ENCODE data around the gene LCN15.
"Not testable (repeated sequence)": the region's sequence is repeated elsewhere in the genome, so short reads cannot be mapped to it uniquely, and the experiment has no call there.

Gene LCN15

DNA sequence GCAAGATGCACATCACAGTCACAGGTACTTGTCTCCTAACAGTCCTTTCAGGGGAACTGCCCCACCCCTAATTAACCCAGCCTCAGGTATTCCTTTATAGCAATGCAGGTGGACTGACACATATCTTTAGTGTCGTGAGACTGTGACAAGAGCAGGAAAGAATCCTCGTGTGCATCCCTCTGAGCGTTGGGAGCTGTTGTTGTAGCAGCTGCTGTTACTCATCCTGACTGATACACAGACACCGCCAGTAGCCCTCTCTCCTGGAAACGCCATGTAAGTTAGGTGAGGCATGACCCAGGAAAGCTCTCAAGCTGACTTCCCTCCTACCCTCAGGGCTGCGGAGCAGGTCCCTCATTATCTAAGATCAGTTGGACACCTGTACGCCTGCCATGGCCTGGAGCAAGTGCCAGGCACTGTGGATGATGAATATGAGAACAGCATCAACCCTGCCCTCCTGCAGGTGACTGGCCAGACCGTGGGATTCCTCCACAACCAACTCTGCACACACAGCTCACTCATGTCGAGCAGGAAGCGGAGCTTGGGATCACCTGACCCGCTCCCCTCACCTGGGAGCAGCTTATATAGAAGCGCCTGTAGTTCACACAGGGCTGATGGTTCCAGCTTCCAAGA is 10.2 kb upstream of the LCN15 start:
- no peak for DNase-seq
- TF ChIP-seq POLR2A (IDR thresholded peaks at IDR 0.05; ENCODE audit: low read length) (no peak), GATA1 (IDR thresholded peaks at IDR 0.05; ENCODE audit: low read depth, low read length) (no peak)

DNA sequence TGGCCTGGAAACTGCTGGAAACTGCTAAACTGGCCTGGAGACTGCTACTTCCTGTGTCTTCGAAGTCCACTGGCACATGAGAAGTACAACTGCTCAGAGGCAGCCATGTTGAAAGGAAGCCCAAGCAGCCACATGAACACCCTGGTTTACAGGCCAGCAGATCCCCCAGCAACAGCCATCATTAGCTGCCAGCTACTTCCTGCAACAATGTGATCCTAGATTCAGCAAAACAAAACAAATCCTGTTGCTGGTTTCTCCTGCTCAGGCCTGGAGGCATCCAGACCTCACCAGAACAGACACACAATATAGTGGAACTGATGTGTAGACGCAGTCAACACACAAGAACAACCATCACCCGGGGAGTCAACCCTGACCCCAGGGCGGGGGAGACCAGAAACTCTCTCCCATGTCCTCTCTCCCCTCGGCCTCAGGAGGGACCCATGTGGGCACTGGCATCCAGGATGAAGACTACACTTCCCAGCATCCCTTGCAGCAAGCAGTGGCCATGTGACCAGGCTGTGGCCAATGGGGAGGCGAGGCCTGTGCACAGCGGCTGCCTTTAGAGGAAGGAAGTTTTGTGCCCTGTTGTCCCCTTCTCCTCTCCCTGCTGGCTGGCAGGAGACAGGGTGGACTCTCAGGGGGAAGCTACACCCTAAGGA is 9.2 kb upstream of the LCN15 start:
- peak; percentile 29 to 53 for DNase-seq
- TF ChIP-seq POLR2A (IDR thresholded peaks at IDR 0.05; ENCODE audit: low read length) = no peak
- TF ChIP-seq GATA1 (IDR thresholded peaks at IDR 0.05; ENCODE audit: low read depth, low read length) = no peak

DNA sequence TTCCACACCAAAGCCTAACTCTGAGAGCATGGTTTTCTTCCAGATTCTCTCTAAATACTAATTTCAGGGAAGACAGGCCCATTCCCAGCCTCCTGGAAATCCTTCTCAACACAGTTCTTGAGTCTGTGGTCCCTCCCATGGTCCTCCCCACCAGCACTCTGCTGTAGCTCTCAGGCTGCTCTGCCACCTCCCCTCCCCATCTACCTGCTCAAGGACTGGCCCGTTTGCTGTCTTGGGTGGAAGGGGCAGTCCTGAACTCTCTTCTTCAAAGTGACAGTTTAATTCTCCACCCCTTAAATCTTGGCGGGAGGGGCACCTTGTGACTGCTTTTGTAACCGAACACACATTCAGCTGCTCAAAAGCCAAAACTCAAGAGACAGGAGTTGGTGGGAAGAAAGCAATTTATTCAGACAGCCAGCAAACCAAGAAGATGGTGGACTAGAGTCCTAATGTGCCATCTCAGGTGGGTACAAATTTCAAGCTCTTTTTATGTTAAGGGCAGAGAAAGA is 7.6 kb upstream of the LCN15 start:
- peak in 1 of 2 experiments; percentile 42 for DNase-seq

DNA sequence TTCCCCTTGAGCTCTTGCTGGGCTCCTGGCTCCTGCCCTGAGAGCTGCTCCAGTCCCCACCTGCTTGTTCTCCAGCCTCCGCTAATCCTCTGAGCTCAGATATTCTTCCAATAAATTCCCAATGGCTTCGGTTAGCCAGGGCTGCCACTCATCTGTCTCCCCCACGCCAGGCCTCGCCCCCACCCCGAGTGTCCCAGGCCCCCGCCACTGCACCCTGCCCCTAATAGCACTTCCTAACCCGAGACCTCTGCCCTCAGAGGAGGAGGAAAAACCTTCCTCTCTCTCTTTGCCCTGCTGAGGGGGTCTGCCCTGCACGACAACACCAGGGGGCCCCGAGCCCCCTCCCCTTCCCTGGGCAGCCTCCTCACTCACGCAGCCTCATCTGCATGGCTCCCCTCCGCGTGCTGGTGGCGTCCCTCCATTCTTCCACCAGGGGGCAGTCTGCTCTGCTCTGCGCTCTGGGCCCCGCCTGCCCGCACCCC is 5.4 kb upstream of the LCN15 start:
- DNase-seq = peak; percentile 60 to 64

More for the DNA sequence above, 7.6 kb upstream of the LCN15 start:
- TF ChIP-seq GATA1 (IDR thresholded peaks at IDR 0.05; ENCODE audit: low read depth, low read length) (no peak), POLR2A (IDR thresholded peaks at IDR 0.05; ENCODE audit: low read length) (no peak)

DNA sequence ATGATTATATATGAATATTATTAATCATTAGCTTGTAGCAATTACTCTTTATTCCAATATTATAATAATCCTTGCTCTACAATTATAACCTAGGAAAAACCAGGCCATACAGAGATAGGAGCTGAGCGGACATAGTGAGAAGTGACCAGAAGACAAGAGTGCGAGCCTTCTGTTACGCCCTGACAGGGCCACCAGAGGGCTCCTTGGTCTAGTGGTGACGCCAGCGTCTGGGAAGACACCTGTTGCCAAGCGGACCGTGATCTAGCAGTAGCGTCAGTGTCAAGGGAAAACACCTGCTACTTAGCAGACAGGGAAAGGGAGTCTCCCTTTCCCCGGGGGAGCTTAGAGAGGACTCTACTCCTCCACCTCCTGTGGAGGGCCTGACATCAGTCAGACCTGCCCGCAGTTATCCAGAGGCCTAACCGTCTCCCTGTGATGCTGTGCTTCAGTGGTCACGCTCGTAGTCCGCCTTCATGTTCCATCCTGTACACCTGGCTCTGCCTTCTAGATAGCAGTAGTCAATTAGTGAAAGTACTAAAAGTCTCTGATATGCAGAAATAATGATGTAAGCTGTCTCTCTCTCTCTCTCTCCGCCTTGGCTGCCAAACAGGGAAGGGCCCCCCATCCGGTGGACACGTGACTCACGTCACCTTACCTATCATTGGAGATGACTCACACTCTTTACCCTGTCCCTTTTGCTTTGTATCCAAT is 2.2 kb upstream of the LCN15 start:
- peak; percentile 53 to 62 for DNase-seq

More for the DNA sequence above, 5.4 kb upstream of the LCN15 start:
- TF ChIP-seq POLR2A (IDR thresholded peaks at IDR 0.05; ENCODE audit: low read length) (no peak), GATA1 (IDR thresholded peaks at IDR 0.05; ENCODE audit: low read depth, low read length) (no peak)

DNA sequence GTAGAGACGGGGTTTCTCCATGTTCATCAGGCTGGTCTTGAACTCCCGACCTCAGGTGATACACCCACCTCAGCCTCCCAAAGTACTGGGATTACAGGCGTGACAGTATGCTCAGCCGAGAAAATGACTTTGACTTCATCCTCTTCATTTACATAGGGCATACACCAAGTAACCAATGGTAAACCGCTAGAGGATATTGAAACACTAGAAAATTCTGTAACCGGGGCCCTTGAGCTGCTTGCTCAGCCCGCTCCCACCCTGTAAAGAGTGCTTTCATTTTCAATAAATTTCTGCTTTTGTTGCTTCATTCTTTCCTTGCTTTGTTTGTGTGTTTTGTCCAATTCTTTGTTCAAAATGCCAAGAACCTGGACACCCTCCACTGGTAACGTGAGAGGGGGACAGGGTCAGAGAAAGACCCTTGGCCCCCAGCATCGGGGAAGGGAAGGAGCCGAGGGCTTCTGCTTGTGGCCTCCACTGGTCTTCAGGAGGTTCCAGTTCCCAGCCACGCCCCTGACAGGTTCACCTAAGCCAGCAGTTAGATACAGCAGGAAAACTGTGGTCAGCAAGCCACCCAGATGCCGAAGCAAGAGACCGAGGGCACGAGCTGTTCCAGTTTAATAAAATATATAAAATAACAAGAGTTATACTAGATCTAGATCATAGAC is 1.6 kb upstream of the LCN15 start:
- not testable (repeated sequence) for DNase-seq

DNA sequence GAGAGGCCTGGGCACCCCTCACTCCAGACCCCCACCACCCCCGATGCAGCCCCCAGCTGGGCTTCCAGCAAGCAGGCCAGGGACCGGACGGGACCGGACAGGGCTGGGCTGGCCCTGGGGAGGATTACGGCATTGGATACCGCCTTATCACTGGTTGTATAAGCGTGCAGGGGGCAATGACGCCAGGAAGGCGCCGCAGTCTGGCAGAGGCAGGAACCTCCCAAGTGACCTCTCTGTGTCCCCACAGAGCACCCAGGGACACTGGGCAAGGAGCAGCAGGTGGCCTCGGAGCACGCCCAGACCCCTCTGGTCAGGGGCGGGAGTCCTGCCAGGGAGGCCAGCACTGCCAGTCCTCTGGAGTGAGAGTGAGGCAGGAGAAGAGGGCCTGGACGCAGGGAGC is 723 bp upstream of the LCN15 start:
- no peak for TF ChIP-seq POLR2A (IDR thresholded peaks at IDR 0.05; ENCODE audit: low read length)
- no peak for TF ChIP-seq GATA1 (IDR thresholded peaks at IDR 0.05; ENCODE audit: low read depth, low read length)
- no peak for DNase-seq

DNA sequence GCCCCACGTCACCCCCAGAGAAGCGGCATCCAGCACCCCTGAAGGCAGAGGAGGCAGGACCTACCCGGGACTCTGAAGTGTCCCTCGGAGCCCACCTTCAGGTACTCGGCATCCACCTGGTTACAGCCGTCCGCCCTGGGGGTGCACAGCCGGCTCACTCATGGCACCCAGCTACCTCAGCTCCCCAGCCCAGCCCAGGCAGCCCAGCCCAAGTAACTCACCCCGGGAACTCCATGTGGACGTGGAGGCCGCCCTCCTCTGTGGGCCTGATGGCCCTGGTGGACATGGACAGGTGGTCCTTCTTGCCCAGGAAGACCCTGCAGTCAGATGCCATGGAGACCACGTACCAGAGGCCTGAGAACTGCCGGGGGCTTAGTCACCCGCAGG is 676 bp downstream of the LCN15 start:
- no peak for DNase-seq
- TF ChIP-seq POLR2A (IDR thresholded peaks at IDR 0.05; ENCODE audit: low read length) (no peak), GATA1 (IDR thresholded peaks at IDR 0.05; ENCODE audit: low read depth, low read length) (no peak)

DNA sequence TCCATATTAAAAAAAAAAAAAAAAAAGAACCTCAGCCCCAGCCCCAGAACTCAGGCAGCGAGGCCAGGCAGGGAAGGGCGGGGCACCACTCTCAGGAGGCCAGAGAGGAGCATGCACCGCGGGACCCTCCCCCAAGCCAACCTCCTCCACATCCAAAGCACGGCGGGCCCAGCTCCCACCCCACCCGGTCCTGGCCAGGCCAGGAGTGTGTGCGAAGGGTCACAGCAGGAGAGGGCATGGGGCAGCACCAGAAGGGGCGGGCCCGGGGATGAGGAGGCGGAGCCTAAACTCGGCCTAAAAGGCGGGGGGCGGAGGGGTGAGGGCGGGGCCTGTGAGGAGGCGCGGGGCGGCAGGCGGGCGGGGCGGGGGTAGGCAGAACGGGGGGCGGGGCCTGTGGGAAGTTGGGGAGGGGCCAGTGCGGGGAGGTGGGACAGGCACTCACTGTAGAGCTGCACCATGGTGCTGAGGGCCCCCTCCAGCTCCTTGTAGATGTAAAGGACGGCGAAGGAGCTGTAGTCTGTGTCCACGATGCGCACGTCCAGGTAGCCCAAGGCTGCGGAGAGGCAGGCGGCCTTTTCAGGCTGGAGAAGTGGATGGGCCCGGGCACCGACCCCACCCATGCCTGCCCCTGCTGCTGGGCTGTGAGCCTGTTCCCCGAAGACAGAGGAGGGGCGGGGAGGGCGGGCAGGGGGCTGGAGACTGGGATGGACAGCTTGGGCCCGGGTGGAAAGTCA is 1.2 kb downstream of the LCN15 start:
- DNase-seq = peak; percentile 73 to 76

DNA sequence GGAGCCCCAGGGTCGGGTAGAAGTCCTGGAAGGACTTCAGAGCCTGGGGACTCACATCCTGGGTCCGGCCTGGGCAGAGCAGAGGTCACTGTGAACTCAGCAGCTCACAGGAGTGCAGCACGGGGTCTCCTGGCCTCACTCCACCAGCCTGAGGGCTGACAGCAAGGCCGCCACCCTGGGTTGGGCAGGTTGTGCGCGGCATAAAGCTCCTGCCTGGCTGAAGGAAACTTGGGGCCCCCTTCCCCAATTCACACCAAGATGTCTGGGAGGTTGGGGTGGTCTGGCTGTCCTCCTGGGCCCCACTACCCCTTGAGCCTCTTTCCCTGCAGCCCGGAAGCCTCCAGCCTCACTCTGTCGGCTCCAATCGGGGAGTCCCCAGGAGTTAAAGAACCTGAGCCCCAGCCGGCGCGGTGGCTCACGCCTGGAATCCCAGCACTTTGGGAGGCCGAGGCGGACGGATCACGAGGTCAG is 2.1 kb downstream of the LCN15 start:
- DNase-seq = no peak
- TF ChIP-seq GATA1 (IDR thresholded peaks at IDR 0.05; ENCODE audit: low read depth, low read length) (no peak), POLR2A (IDR thresholded peaks at IDR 0.05; ENCODE audit: low read length) (no peak)

More for the DNA sequence above, 1.2 kb downstream of the LCN15 start:
- TF ChIP-seq GATA1 (IDR thresholded peaks at IDR 0.05; ENCODE audit: low read depth, low read length) = no peak
- no peak for TF ChIP-seq POLR2A (IDR thresholded peaks at IDR 0.05; ENCODE audit: low read length)

DNA sequence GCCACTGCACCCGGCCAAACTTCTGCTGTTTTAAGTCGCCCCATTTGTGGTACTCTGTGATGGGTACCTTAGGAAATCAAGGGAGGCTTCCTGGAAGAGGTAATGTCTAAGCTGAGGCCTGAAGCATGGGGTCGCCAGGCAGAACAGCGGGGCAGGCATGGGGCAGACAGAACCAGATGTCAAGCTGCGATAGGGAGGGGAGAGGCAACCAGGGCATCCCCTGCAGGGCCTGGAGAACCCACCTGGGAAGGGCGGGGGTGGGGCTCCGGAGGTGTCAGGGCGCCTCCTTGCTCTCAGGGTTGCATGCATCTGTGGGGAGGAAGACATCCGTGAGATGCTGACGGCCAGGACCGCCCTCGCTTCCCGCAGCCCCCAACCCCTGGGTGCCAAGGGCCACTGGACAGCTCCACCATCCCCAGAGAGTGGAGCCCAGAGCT is 2.8 kb downstream of the LCN15 start:
- DNase-seq = no peak
- no peak for TF ChIP-seq GATA1 (IDR thresholded peaks at IDR 0.05; ENCODE audit: low read depth, low read length)
- no peak for TF ChIP-seq POLR2A (IDR thresholded peaks at IDR 0.05; ENCODE audit: low read length)

DNA sequence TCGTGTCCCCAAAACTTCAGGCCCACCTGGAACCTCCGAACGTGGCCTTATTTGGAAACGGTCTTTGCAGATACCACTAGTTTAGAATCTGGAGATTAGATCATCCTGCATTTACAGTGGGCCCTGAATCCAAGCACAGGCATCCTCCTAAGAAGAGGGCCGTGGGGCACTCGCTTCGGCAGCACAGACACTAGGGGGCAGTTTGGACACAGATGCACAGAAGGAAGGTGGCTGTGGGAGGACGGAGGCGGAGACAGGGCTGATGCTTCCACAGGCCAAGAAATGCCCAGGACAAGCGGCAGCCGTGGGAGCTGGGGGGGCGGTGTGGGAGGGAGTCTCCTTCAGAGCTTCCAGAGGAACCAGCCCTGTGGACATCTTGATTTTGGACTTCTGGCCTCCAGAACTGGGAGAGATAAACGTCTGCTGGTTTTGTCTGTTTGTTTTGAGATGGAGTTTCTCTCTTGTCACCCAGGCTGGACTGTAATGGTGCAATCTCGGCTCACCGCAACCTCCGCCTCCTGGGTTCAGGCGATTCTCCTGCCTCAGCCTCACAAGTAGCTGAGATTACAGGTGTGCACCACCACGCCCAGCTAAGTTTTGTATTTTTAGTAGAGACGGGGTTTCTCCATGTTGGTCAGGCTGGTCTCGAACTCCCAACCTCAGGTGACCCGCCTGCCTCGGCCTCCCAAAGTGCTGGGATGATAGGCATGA is 3.3 kb downstream of the LCN15 start:
- DNase-seq = peak; percentile 54 to 59

DNA sequence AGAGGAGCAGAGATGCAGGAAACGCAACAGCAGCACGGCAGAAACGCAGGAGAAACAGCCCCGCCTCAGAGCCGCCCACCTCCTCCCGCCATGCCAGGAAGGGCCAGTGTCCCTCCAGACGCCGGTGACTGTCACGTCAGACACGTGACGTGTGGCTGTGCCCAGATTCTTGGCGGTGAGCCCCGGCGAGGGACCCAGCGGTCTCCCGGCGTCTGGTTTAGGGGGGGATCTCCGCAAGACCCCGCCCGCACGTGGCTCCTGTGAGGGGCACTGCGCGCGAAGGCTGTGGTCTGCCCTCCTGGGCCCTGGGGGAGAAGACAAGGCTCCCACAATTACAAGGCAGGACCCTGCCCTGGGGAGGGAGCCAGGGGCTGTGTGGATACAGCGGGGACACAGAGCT is 3.9 kb downstream of the LCN15 start:
- no peak for DNase-seq
- TF ChIP-seq GATA1 (IDR thresholded peaks at IDR 0.05; ENCODE audit: low read depth, low read length) (no peak), POLR2A (IDR thresholded peaks at IDR 0.05; ENCODE audit: low read length) (no peak)

All from erythroblast (primary cell).